ENCODE measurements around the gene TTC6.

Gene TTC6

DNA sequence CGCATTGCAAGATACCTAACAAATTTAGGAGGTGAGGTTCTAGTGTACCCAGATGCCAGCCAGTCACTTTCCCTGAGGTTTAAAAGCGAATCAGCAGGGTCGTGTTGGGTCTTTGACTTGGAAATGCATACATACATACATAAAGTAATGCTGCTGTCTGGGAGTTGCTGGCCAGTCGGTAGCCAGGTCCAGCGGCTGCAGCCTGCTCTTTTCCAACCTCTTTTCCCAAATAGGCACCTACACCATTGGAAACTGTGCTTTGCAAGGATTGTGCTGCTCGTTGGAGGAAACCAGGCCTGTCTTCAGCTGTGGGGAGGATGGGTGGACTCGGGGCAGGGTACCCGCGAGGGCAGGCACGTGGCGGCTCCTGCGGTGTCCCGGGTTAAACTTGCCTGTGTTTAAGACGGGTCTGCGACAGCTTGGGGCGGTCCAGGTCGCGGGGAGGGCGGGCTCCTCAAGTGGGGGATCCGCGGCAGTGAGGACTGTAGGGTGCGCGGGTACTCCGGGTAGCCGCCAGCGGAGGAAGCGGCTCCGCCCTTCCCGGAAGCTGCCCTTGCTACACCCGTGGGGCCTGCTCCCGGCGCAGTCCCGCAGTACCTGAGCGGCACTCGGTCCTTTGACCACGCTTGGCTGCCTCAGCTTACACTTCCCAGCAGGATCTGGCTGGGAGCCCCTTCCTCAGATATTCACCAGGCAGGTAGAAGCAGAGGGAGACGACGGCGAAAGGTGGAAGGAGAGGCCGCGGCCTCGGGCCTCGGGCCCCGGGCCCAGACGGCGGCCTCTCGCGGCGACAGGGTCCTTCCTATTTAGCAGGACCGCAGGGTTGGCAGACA, 2.7 kb downstream of the TTC6 start:
- peak; percentile 22 for DNase-seq (ENCODE audit: low spot score)

DNA sequence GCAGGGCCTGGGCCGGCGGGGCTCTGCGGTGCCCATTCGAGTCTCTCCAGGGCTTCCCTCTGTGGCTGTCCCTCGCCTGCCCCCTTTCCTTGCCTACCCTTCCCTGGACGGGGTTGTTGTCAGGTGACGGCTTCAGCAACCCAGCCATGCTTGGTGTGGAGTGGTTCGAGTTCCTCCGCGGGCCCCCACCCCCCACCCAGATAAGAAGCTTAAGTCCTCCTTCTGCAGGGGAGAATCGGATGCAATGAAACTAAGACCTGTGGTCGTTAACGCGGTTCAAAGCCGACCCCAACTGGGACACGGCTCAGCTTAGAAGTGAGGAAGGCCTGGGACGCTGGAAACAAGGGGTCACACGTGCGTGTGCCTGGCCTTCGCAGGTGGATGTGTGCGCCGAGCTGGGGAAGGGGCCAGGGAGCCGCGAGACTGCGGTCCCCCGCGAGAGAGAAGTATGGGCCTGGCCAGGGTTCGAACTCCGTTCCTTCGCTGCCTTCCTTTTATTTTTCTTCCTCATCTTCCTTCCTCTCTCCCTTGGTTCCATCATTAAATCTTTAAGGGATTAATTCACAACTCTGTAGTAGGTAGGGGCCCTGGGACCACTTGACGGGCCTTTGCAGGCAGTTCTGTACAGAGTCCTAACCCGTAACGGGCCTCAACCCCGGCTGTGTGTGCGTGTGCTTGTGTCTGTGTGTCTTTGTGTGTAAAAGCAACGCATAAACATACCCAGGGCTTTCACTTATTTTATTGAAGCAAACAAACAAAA, 3.5 kb downstream of the TTC6 start:
- no peak for DNase-seq (ENCODE audit: low spot score)

DNA sequence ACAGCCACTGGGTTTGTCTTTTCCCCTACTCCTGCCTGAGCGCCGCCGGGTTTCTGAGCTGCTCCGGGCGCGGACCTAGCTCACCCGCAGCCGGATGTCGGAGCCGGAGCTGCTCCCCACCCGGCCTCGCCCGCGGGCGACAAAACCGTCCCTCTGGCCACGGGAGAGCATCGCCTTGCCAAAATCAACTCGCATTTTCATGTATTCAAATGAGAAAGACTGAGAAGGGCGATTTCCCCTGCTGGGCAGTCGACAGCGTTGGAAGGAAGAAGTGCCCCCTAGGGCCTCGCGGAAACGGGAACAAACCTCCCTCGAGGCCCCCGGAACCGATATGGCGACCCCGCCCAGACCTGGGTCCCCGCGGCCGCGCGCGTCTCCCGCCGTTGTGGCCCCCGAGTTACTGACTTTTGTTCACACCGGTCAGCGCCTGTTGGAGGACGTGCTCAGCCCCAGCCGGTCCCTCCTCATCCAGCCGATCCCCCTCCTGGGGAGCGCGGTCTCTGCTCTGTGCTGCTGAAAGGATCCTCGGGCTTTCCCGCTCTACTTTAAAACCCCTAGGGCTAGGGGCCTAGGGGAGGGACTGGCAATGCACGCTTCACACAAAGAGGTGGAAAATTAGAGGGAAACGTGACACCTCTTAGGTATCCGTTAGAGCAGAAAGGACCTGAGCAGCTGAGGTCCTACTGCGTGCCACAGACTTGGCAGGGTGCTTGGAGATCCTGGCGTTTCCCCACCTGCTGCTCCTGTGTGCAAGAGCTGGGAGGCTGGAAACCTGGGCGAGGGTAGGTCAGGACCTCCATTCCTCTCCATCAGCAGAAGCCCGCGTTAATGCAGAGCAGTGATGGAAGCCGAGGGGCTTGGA, 4.3 kb downstream of the TTC6 start:
- DNase-seq (ENCODE audit: low spot score), result no peak

DNA sequence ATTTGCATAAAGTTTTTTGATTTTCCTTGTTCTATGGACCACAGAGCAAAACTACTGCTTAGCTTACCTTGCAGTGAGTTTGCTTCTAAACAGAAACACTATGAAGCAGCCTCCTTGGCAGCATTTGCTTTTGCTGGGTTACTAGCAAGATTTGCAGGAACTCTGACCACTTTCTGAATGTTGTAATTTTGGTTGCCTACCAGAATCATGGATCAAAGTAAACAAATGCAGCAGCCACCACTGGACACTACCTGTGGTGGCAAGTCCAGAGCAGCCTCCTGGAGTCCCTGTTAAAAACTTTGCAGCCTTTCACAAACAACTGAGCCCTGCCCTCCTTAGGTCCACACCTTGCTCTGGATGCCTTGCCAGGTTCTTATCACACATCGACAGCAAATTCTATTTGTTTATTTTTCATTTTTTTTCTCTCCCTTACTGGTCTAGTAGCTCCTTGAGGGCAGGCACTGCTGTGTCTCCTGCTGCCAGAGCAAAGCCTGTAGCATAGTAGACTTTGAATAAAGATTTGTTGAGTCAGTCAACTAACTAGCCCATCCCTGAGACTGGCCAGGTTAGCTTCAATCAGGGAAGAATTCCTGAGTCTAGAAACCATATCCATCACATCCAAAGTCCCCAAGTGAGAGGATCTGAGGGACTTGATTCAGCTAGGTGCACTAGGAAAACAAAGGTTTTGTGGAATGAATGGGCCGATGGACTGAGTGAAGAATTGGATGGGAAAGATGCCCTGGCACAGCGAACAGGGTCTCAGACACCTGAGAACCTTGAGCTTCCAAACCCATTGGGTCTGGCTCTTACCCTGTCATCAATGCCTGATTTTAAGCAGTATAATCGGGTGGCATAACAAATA, 5.7 kb downstream of the TTC6 start:
- no peak for DNase-seq (ENCODE audit: low spot score)

DNA sequence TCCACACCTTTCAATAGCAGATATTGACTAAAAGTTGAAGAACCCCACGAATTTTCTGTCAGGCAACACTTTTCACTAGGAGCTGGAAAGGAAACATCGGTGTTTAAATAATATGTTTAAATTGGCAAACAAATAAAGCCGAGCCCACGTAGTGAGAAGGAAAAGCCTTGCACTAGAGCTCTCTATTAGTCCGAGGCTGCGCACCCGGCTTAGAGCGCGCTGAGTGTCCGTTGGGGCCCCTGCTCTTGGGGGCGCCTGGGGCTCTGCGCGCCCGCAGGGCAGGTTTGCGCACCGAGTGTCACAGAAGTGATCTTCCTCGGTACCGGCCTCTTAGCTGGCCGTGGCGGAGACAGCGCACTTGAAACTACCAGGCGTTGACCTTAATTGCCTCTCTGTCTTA, 6.4 kb downstream of the TTC6 start:
- DNase-seq (ENCODE audit: low spot score), result no peak

DNA sequence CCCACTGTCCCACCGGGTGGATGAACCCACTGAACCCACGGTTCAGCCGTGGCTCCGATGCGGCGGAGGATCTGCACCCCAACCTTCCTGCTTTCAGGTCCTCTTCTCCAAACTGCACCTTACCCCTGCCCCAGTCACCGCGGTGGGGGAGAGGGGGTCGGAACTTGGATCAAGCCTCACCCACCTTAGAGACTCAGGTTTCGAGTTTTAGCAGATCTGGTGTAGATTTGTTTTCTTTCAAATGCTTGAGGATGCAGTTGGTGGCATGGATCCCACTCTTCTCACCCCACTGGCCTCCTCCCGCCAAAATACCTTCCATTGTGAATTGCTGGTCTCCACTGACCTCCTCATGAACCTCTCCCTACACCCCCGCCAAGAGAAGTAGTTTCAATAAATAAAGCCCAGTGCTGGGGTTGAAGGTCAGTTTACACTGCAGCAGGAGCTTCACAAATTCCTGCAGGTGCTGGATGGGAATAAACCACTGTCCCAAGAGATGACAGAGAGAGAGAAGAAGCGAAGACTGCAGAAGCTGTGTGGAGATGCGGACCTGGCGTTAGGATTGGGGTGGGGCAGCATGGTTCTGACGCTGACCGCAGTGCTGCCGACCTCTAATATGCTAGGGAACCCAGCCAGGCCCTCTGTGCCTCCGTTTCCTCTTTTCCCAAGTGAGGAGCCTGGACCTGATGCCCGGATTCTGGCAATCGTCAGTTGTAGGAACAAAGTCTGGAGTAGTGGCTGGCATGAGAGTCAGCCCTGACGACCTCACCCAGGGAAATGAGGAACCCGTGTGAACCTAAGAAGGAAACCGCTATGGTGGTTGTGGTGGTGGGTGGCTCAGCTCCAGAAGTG, 7.4 kb downstream of the TTC6 start:
- DNase-seq (ENCODE audit: low spot score), result no peak

DNA sequence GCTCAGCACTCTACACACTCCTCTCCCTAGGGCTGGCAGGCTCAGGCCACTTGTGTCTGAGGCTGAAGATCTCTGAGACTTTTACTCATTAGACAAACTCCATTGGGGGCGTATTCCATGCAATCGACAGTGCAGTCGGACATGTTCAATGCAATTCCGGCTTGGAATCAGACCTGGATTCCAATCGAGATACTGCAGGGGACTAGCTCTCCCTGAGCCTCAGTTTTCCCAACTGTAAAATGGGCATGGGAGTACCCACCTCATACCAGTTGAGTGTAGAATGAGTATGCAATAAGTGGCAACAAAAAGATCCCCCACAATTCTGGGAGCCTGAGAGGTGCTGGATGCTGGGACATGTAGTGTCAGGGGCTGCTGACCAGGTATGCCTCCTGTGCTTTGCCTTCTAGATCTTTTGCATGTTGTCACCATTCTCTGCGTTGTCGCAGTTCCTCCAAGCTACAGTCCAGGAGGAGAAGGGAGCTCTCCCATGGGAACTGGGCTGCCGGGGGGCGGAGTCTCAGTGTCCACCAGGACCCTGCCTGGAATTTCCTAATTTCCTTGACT, 8.3 kb downstream of the TTC6 start:
- no peak for DNase-seq (ENCODE audit: low spot score)

DNA sequence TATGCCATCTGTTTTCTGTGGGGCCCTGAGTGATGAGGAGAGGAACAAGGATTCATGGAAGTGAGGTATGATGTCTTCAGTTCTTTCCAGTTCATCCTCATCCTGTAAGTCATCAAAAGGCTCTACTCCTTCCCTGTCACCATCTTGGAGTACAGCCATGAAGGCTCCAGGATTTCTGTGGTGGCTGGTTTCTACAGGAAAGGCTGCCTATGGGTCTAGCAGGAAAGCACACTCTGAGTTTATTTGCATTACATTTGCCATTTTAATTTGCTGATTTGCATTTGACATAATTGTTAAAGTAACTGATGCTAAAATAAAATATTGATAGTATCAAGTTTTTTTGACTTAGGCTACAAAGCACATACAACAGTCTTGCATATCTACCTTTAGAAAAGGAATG, 11.2 kb downstream of the TTC6 start:
- no peak for DNase-seq (ENCODE audit: low spot score)

DNA sequence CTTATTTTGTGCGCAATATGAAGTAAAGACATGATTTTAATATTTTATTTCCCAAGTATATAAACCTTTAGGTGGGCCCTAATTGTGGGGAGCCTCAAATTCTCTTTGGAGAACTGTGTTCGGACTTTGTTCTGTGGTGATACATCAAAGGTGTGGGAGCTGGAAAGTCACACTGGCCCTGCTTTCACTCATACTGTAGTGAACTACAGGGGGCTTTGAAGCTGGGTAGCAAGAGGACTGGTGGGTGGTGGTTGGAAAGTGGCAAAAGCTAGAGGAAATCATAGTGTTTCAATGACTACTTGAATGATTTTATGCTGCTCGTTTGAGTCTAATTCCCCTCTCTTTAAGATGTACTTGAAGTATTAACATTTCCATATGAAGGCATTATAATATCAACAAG, 13.2 kb downstream of the TTC6 start:
- DNase-seq (ENCODE audit: low spot score), result no peak

DNA sequence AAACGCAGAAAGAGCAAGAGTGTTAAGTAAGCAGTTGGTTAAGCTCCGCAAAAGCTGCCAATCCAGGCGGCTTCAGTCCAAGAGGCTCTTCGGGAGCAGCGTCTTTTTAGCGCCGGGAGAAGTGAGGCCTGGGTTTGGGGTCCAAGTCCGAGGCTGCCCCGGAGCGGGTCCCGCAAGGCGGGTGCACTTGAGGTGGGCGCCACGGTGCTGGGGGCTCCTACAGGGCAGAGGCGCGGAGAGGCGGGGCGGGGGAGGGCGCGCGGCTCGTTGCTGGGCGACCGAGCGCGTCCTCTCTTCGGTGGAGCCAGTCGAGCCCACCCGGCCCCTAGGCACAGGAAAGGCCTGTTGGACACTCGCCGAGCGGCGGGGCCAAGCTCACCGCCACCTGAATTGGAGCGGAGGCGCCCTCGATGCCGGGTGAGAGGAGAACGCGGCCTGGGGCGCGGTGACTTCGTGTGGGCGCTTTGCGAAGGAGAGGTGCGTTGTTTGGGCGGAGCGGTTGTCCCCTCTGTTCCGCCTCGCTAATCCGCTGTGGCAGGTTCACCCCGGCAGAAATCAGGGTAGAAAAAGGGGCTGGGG, 15.6 kb downstream of the TTC6 start:
- no peak for DNase-seq (ENCODE audit: low spot score)

DNA sequence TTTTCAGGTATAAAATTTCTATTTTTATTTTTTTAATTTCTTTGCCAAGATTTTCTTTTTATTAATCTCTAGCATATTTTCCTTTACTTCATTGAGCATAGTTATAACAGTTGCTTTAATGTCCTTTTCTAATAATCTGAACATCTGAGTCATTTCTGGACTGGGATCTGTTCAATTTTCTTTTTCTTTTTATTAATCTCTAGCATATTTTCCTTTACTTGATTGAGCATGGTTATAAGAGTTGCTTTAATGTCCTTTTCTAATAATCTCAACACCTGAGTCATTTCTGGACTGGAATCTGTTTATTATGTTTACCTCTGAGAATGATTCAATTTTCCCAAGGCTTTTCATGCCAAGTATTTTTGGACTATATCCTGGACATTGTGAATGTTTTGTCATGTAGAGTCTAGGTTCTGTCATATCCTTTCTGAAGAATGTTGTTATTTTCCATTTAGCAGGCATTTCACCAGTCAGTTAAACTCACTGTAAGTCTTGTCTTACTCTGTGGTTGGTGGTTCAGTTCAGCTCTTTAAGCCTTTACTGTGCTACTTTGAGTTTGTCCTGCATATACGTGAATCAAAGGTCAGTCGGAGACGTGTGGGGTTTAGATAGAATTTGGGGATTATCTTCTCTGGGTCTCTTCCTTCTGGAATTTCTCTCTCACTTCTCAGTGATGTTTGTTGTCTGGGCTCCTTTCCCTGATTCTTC, 20.3 kb downstream of the TTC6 start:
- DNase-seq (ENCODE audit: low spot score), result no peak

DNA sequence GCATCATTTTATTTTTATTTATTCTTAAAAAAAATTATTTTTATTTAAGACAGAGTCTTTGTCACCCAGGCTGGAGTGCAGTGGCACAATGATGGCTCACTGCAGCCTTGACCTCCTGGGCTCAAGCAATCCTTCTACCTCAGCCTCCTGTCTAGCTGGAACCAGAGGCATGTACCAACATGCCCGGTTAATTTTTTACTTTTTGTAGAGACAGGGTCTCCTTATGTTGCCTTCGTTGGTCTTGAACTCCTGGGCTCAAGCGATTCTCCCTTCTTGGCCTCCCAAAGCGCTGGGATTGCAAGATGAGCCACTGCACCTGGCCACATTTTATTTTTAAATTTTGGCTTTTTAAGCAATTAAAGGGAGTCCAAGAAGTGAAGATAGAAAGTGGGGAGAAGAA, 21.4 kb downstream of the TTC6 start:
- DNase-seq (ENCODE audit: low spot score), result no peak

DNA sequence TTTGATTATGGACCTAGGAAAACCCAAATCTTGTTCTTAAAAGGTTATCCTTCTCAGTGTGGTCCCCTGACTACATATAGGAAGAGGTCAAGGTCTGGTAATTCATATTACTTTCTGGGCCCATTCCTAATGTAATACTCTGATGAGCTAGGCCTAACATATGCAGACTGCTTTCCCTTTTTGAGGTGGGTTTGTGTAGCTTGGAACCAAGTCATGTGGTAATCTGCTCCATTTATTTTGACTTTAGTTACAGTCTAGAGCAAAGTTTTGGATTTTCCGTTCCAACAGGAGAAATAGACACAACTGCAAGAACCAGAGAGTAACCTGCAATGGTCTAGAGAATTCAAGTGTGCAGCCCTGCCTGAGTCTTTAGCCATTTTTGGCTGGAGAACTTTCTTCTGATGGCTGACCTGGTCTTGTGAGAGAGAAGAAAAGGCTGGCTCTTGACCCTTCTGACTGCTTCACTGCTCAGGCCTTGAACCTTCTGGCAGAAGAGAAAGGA, 22.5 kb downstream of the TTC6 start:
- DNase-seq (ENCODE audit: low spot score), result no peak

DNA sequence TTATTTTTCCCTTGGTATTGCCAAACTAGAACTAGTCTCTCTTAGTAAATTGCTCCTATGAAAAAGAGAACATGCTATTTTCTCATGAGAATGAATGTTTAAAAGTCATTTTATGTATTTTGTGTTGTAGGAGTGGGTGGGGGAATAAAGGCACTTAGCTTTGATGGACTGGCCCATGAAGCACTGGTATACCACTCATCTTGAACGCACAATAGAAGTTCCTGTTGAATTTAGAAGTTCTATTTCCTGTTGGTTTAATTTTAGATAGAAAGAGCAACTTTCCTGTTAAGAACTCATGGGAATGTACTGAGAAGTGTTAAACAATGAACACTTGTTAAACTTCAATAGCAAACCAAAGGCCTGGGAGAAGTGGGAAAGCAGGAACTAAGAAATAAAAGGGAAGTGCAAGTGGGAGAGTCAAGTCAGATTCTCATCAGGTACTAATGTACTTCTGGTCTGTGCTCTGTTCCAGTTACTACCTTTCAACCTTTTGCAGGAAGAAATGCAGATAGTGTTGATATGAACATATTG, 23.1 kb downstream of the TTC6 start:
- DNase-seq (ENCODE audit: low spot score), result no peak

DNA sequence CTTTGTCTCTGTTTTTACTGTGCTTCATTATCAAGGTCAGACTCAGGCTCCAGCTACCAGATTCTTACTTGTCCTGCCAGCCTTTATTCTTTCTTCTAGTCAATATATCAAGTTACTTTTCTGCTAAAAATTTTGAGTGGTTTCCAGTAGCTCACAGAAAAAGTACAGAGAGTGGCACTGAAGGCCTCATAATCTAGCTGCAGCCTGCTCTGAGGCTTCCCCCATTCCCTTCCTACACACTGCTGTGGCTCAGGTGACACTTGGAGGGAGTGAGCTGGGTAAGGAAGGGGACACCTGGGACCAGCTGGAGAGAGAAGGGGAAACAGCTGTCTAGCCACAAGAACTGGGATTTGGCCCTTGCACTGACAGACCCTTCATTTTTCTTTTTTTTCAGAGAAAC, 25.4 kb downstream of the TTC6 start:
- no peak for DNase-seq (ENCODE audit: low spot score)

DNA sequence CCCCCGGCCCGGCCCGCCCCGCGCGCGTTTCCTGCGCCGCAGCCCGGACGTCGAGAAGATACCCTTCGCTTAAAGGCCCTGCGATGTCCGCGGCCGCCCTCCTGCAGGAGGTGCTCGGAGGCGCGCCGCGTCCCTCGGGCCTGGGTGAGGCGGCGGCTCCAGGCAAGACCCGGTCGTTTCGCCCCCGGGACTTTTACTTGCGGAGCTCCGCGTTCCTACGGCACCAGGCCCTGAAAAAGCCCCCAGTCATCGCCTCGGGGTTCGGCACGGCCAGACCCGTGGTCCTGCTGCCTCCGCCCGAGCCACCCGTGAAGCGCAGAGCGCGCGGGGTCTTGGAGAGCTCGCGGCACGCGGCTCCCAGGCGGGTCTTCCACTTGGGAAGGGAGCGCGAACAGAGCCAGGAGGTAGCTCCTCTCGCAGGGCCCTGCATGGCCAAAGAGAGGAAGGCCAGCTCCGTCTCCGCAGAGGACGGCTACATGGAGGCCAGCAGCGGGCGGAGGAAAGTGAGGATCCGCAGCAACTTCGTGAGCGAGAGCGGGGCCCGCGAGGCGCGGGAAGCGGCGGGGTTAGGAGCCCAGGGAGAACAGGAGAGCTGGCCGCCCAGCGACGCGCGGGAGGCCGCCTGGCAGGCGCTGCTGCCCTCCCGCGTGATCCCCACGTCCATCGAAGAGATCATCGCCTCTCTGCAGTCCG, 26.9 kb downstream of the TTC6 start:
- DNase-seq (ENCODE audit: low spot score), result no peak

DNA sequence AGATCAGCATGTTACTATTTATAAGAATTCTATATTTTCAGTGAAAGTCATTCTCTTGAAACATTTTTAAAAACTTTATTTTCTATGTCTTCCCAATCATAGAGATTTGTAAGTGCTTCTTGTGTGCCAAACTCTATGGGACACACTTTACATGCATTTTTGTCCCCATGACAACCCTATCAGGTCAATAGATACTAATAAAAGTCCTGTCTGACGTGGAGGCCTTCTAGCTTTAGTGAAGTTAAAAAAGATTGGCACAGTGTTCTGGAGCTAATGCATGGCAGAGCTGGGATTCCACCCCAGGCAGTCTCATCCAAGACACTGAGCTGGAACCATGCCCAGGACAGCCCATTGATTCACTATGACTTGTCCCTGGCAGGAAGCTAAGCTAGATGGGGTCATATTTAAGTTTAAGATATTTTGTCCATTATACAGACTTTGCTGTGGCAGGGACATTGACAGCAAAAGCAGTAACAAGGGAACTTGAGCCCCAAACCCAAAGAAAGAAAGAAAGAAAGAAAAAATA, 28.1 kb downstream of the TTC6 start:
- no peak for DNase-seq (ENCODE audit: low spot score)

DNA sequence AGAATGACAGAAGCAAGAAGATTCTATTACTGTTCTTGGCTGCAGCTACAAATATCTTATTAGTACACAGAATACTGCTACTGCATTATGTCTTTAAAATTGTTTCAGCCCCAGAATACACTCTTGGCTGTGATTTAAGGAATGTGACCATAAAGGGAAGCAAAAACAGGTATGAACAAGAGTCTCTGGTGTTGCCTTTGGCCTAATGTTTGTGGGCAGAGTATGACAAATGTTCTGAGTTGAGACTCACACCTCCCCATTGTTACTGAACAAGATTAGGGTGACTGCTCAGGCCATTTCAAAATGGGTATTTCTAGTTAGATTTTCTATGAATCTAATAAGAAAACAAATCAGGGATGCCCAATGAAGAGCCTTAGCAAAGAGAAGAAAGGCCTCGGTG, 28.5 kb downstream of the TTC6 start:
- DNase-seq (ENCODE audit: low spot score), result no peak
